NOMO-1 treated with DMSO at 0.1 percent for 48 hours (cell line): Measurements from ENCODE around the gene MAST4.
A peak's percentile ranks its signal among the peaks of the same experiment; 100 is the strongest.

ENCODE experiments used
- DNase-seq: peaks from one replicate; lab custom pipeline; 2025; ENCODE audit not compliant: unreplicated experiment; lab: John Stamatoyannopoulos, UW

The MAST4 gene

GRCh38 chr5:67009028-67009427 lies 412.8 kb downstream of the MAST4 start:
- no peak for DNase-seq

DNA sequence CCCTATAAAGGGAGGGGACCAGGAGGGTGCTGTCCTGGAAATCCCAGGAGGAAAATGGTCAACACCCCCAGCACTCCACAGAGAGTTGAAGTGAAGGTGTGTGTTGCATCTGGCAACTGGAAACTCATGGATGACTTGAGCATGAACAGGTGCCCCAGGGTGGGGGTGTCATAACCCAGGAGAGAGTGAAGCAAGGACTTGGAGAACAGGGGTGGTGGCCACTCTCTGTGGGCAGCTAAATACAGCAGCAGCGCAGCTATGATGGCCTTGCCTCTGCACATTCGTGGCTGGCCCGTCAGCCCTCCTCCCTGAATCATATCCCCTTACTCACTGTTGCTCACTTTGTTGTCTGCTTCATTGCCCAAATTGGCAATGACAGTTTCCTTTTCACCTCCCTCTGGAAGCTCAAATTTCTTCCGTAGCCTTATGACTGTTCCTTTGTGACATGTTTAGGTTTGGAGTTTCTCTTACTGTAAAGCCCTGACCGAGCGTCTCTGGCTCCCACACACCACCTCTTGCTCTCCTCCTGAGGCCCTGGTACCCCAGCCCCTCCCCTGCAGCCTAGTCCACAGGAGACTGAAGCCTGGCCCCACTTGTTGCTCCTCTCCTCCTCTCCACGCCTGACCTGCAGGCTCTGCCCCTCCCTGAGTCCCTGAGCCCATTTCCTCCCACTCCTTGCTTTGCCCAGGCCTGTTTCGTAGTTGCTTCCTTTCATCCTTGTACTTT lies 414.7 kb downstream of the MAST4 start:
- DNase-seq = no peak

- DNase-seq = no peak
Observed at GRCh38 chr5:67011422-67011821, 415.2 kb downstream of the MAST4 start.

DNA sequence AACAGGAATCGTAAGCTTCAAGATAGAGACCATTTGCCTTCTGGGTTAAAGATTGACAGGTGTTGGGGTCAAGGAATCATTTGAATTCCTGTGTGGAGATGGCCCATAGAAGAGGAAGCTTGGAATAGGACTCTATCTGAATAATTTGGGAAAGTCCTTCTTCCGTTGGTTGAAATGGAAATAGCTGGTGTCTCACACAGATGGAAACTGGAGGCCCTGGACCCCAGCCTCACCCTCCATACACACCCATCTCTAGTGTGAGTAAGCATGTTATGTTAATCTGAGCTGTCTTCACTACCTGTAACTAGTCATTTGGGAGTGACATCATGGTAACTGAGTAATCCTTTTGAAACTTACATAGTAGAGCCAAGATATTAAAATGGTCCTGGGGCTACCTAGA lies 416.0 kb downstream of the MAST4 start:
- no peak for DNase-seq

DNA sequence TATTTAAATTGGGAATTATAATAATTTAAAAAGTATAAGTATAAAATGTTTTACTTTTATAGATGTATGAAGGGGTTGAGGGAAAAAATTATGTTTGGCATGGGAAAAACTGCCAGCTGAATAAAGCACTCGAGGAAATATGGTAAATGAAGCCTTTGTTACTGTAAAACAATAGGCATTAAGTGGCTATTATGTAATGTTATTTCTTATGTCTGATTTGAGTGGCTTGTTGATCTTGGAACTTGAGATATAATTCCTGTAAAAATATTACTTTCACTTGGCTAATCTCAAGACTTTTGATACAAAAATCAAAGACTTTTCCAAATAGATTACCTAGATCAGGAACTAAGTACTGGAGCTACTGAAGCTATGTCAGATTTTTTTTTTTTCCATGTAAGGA lies 417.5 kb downstream of the MAST4 start:
- DNase-seq = no peak

DNA sequence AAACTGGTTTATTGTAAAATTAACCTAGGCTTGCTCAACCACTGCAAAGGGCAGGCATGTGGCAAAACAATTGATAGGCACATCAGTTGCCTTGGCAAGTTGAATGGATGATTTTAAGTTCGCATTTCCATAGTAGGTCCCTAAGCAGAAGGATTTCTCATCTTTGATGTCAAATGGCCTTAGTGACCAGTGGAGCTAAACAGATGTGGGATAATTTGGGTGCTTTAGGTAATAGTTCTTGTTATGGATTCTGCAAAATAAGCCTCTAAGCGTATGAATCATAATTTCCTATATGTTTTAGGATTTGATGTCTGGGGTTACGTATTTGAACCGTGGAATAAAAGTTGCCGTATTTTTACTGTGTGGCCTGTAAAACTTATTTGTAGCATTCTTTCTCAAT lies 418.0 kb downstream of the MAST4 start:
- DNase-seq = no peak

DNA sequence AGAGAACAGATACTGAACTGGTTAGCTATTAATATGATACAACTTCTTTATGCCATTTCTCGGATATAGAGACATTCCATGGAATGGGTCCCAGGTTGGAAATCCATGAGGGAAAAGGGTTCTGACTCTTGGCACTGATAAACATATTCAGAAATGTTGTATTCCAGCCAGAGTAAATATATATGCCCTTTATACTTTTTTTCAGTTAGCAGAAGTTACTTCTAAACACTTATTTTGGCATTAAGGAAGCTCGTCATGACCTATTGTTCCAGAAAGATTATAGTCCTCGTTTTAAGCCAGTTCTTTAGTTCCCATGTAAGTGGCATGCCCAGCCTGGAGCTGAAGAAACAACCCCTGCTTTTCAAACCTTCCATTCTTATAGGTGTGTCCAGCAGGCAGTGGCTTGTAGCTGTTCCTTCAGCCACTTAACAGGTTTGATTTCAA lies 418.8 kb downstream of the MAST4 start:
- no peak for DNase-seq

DNA sequence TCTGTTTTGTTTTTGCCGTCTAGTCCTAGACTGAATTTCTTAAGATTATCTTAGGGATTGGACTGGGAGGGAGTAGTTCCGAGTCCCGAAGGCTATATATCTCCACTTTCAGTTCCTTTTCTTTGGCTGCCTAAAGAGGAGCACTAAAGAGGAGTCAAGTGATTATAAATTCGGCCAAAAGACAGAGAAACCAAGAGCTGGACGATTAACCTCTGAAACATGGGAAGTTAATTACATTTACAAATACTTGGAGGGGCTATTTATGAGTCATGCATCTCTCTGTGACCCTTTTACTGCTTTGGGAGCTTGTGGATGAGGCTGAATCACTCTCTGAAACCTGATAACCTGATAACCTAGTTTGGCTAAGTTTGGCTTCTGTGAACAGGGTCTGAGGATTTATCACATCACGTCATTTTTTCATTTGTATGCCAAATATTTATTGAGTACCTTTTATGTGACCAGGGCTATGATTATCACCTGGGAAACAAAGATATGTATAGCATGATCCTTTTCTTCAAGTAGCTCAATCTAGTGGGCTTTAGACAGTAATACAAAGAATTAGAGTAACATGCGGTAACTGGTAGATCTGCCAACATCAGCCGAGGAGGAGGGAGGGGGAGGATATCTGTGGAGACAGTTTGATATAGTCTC lies 419.5 kb downstream of the MAST4 start:
- peak; percentile 44 for DNase-seq

GRCh38 chr5:67019065-67019845 lies 423.1 kb downstream of the MAST4 start:
- peak; percentile 5 for DNase-seq

- no peak for DNase-seq
Observed at GRCh38 chr5:67020096-67020615, 424.0 kb downstream of the MAST4 start.

DNA sequence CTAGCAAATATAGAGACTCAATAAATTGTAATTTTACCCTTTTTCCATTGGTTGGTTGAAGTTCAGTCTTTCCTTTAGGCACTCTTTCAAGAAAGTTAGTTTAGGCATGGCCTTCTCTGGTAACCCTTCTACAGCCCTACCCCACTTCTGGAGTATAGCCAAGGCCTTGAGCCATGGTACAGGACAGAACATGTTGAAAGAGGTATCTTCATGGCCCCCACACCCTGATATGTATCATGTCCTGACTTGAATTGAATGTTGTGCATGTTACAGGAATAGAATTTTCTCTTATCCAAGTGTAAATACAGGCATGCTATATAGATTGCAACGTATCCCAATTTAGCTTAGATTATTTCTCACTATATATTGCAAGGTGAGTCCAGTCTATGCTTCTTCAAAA lies 424.8 kb downstream of the MAST4 start:
- DNase-seq = no peak

DNA sequence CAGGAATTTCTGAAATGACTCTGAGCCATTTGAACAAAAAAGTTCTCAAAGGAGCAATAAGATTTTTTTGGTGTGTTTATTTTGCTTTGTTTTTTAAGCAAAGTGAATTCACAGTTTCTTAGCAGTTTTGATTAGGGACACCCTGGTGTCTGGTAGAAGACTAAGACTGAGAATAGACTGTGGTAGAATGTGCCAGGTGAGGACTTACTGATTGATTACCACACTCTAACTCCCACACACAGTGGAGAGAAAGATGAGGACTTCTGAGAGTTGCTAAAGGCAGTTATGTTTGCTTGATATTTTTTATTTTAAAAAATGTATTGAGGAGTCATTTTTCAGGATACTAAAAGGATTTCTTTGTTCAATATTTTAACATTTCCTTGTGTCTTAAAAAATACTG lies 425.3 kb downstream of the MAST4 start:
- DNase-seq = no peak

- no peak for DNase-seq
Observed at GRCh38 chr5:67021962-67022361, 425.8 kb downstream of the MAST4 start.

- DNase-seq = no peak
Observed at GRCh38 chr5:67025457-67025856, 429.3 kb downstream of the MAST4 start.

DNA sequence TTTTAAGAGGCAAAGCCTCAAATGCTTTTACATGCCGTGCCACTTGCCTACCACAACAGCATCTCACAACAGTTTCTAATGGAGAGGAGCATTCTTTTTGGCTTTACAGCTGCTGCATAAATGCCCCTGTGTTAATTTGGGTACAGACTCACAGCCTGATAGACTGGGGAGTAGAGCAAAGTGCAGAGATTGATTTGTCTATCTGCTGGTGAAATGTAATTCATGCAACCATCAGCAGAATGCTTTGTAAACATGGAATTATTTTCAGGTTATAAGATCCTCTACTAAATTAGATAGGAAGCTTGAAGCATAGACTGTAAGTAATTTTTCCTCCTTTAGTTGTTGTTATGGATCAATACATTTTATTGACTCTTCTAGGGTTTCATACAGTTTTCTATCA lies 430.1 kb downstream of the MAST4 start:
- DNase-seq = no peak

- no peak for DNase-seq
Observed at GRCh38 chr5:67027171-67027570, 431.0 kb downstream of the MAST4 start.

DNA sequence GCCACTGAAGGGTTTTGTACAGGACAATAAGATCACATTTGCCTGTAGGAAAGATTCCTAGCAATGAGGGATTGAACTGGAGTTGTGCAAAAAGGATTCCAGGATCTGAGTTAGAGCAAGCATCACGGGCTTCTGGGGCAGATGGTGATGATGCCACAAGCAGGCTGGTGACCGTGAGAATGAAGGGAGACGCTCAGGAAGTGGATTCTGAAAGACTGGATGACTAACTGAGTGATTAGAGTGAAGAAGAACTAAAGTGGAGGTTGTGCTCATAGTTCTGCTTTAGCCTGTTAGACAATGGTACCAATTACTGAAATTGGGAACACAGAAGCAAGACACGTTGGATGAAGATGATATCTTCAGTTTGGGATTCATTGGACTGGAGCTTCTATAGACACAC lies 432.2 kb downstream of the MAST4 start:
- peak; percentile 61 for DNase-seq

- no peak for DNase-seq
Observed at GRCh38 chr5:67028941-67029340, 432.7 kb downstream of the MAST4 start.

GRCh38 chr5:67029481-67029880 lies 433.3 kb downstream of the MAST4 start:
- DNase-seq = no peak

DNA sequence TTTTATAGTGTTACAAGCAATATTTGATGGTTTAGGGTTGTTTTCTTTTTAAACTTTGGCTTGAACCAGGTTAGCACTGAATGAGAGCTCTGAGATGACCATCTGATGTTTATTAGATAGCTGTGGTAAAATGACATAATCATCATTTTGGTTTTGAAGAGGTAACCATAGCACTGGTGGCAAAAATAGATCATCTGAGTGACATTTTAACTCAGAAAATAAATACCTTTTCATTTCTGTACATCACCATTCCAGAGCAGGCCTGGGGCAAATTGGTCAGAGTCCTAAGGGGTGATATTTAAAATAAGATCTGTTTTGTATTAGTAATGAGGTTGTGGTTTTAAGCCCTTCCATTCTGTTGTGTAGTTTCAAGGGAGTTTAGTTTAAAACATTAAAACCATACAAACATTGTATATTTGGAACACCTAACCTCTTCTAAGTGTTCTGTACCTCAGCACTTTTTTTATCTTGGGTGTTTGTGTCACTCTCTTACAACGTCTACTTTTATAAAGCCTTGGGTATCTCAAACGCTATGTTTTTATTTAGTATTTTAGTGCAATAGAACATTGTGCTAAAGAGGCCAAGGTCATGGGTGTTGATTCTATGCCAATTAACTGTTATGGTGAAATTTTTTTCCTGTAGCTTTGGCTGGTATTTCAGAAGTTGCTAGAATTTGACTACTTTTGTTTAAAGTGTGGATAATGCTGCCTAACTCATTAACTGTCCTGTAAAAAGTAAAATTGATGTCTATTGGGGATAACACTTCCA lies 434.3 kb downstream of the MAST4 start:
- no peak for DNase-seq

DNA sequence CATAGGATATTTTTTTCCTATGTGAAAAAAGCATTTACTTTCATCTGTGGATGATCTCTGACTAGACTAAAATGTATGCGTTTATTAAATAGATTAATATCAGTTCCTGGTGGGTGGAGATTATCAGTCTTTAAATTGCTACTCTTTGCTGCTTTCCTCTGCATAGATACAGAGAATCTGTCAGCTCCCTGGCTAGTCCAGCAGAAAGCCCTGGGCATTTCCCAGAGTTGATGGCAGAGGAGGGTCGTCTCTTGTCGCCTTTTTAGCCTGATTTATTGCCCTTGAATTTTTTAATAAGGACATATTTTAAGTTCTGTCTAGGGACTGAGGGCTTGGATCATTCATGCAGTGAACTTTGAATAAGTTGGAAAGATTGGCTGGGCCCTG lies 434.9 kb downstream of the MAST4 start:
- DNase-seq = no peak
